Measurements from ENCODE around the gene GPHA2. TPM values are rescaled to one million over a fixed set of nuclear protein-coding genes. Genes with fewer than 3 reads are reported as not detected.

GPHA2 gene
- total and polyA plus RNA-seq, 2 experiments from 2014 or later = not detected

DNA sequence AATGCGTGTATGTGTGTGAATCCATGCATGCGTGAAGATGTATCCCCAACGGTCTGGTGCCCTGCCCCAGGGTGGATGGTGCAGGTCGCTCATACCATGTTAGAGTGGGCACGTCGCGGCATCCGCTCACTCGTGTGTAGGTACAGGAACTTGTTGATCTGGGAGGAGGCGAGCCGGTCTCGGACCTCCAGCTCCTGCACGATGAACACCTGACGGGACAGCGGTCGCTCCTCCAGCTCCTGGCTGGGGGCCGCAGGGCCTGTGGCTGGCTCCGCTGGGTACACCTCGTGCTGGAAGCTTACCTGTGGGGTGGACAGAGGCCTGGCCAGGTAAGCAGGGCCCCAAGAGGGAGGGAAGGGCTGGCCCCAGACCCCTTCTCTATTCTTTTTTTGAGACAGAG, 37.2 kb downstream of the GPHA2 start:
- Histone ChIP-seq H4K20me1 (ENCODE audit: insufficient read depth, poor library complexity, severe bottlenecking) (no peaks in the 10 kb centered on the region), H3K27me3 (no peaks in the 10 kb centered on the region), H2AFZ (no peak overlapping the region), H3K79me2 (no peaks in the 10 kb centered on the region), H3K4me3 (no peak overlapping the region), H3K9me3 (ENCODE audit: low read depth) (no peaks in the 10 kb centered on the region), H3K27ac (no peak overlapping the region), H3K9me2 (replicated peaks; ENCODE audit: insufficient read depth) (no peaks in the 10 kb centered on the region), H3K36me3 (replicated peaks; ENCODE audit: insufficient read depth, low read depth) (no peaks in the 10 kb centered on the region), H3K4me2 (no peak overlapping the region), H3K4me1 (ENCODE audit: insufficient read depth) (peaks cover 6% of the 10 kb centered on the region)
- TF ChIP-seq EZH2phosphoT487 (IDR thresholded peaks at IDR 0.05; ENCODE audit: low read depth, severe bottlenecking, unreplicated experiment) = no peak
- WGBS (ENCODE audit: low lambda C conversion rate, missing lambda C conversion rate) = 98% methylated on average over 19 of the region's 19 CpGs
- no peak for DNase-seq (ENCODE audit: low spot score)

- Histone ChIP-seq H3K79me2 (peaks cover 1% of the 10 kb centered on the region), H3K36me3 (replicated peaks; ENCODE audit: insufficient read depth, low read depth) (no peaks in the 10 kb centered on the region), H2AFZ (no peak overlapping the region), H3K27ac (no peak overlapping the region), H3K4me3 (no peak overlapping the region), H3K4me1 (ENCODE audit: insufficient read depth) (peaks cover 7% of the 10 kb centered on the region), H3K9me3 (ENCODE audit: low read depth) (no peaks in the 10 kb centered on the region), H3K4me2 (no peak overlapping the region), H3K9me2 (replicated peaks; ENCODE audit: insufficient read depth) (no peaks in the 10 kb centered on the region), H3K27me3 (no peaks in the 10 kb centered on the region), H4K20me1 (ENCODE audit: insufficient read depth, poor library complexity, severe bottlenecking) (no peaks in the 10 kb centered on the region)
- WGBS (ENCODE audit: low lambda C conversion rate, missing lambda C conversion rate) = over 99% methylated on average over 6 of the region's 9 CpGs
- no peak for DNase-seq (ENCODE audit: low spot score)
- no peak for TF ChIP-seq EZH2 (IDR thresholded peaks at IDR 0.05; ENCODE audit: borderline replicate concordance)
- no peak for TF ChIP-seq EZH2phosphoT487 (IDR thresholded peaks at IDR 0.05; ENCODE audit: low read depth, severe bottlenecking, unreplicated experiment)
- TF ChIP-seq CTCF (IDR thresholded peaks at IDR 0.05; ENCODE audit: poor library complexity) = no peak
Observed at GRCh38 chr11:64898076-64898445, 37.6 kb downstream of the GPHA2 start.

DNA sequence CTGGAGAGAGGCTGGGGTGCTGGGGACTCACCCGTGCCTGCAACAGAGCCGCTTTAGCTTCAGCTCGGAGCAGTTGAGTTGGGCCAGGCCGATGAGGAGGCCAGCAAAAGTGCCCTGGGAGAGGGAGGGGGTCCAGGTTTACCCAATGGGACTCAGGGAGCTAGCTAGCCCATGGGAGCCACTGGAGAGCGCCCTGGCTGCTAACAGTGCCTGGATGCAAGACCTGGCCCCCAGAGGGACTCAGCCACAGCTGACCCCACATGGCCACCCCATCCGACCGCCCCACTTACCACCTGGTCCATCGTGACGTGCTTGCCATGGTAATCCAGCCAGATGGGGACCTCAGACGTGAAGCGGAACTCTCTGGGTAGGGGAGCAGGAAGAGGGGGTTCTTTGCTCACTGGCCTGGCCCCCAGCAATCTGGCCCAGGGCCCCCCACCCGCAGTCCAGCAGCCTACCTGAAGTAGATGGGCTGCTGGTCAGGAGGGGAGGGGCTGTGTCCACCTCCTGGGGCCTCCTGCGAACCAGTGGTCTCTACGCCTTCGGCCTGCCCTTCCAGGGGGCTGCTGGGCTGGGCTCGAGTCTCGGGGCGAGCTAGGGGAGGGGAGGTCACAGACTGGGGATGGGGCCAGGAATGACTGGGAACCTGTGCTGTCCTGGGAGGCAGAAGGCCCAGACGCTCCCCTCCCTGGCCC, 38.2 kb downstream of the GPHA2 start:
- Histone ChIP-seq H2AFZ (no peak overlapping the region), H3K27ac (no peak overlapping the region)

More for the DNA sequence above, 38.2 kb downstream of the GPHA2 start:
- WGBS (ENCODE audit: low lambda C conversion rate, missing lambda C conversion rate) = 98% methylated on average over 14 of the region's 19 CpGs
- Histone ChIP-seq H3K4me1 (ENCODE audit: insufficient read depth) (peaks cover 7% of the 10 kb centered on the region), H3K9me3 (ENCODE audit: low read depth) (no peaks in the 10 kb centered on the region), H3K4me2 (no peak overlapping the region), H3K27me3 (no peaks in the 10 kb centered on the region), H3K79me2 (peaks cover 7% of the 10 kb centered on the region), H3K4me3 (no peak overlapping the region), H3K36me3 (replicated peaks; ENCODE audit: insufficient read depth, low read depth) (no peaks in the 10 kb centered on the region), H3K9me2 (replicated peaks; ENCODE audit: insufficient read depth) (no peaks in the 10 kb centered on the region), H4K20me1 (ENCODE audit: insufficient read depth, poor library complexity, severe bottlenecking) (no peaks in the 10 kb centered on the region)
- no peak for DNase-seq (ENCODE audit: low spot score)
- TF ChIP-seq CTCF (IDR thresholded peaks at IDR 0.05; ENCODE audit: poor library complexity) (no peak), EZH2 (IDR thresholded peaks at IDR 0.05; ENCODE audit: borderline replicate concordance) (no peak), EZH2phosphoT487 (IDR thresholded peaks at IDR 0.05; ENCODE audit: low read depth, severe bottlenecking, unreplicated experiment) (no peak)

All from hepatocyte (in vitro differentiated cells).